Lower leg skin (tissue), 3 donors: Measurements from ENCODE around the gene CAAP1.

Source experiments
- CTCF ChIP-seq, 3 donors: fragments of 450-650 bp; IDR thresholded peaks; one replicate each; pipeline ENCODE4 v1.5.1; 2016; ENCODE audit warnings: antibody characterized with exemption in 3 of 3, mild to moderate bottlenecking in 3 of 3, moderate library complexity in 2 of 3
- POLR2A ChIP-seq, 2 donors: fragments of 450-650 bp; IDR thresholded peaks; one replicate each; pipeline ENCODE4 v1.6.1; 2016 to 2017; ENCODE audit warnings: antibody characterized with exemption in 2 of 2, mild to moderate bottlenecking in 1 of 2, moderate library complexity in 1 of 2

GRCh38 chr9:26892251-26893029, at the start of gene CAAP1:
- TF ChIP-seq POLR2A (IDR thresholded peaks at IDR 0.05) (no peak), CTCF (IDR thresholded peaks at IDR 0.05) (no peak)
